Spleen (tissue), 11 donors: Measurements from ENCODE around the gene SELENOH. TPM values are rescaled to one million over a fixed set of nuclear protein-coding genes. Genes with fewer than 3 reads are reported as not detected.
A peak's percentile ranks its signal among the peaks of the same experiment; 100 is the strongest.

Experiments used
- DNase-seq: peaks from one replicate; pipeline ENCODE4 v3.0.0-alpha.2; 2020
- H3K27ac ChIP-seq, 8 donors: fragments of 200-600 bp; sonication (generic) in 7 of 8; 1 replicate in 4 of 8; 2 replicates in 4 of 8; pipeline versions ENCODE4 v1.5.0 to v1.8.0; 2016 to 2021; ENCODE audit warnings: inconsistent platforms in 4 of 8, mild to moderate bottlenecking in 4 of 8, moderate library complexity in 1 of 8
- H3K27me3 ChIP-seq, 7 donors: fragments of 200-600 bp; sonication (generic) in 6 of 7; replicated peaks in 1 of 7; 1 replicate in 4 of 7; 2 replicates in 3 of 7; pipeline versions ENCODE4 v1.5.0 to v1.8.0; 2016 to 2021; ENCODE audit warnings: inconsistent platforms in 3 of 7, mild to moderate bottlenecking in 1 of 7
- H3K36me3 ChIP-seq, 6 donors: fragments of 200-600 bp; sonication (generic) in 5 of 6; 1 replicate in 4 of 6; 2 replicates in 2 of 6; pipeline versions ENCODE4 v1.5.0 to v1.8.0; 2016 to 2021; ENCODE audit warnings: inconsistent platforms in 2 of 6
- H3K4me1 ChIP-seq, 6 donors: fragments of 200-600 bp; sonication (generic) in 5 of 6; 1 replicate in 3 of 6; 2 replicates in 3 of 6; pipeline versions ENCODE4 v1.5.0 to v1.8.0; 2016 to 2021; ENCODE audit warnings: inconsistent platforms in 3 of 6
- H3K4me3 ChIP-seq, 8 donors: fragments of 200-600 bp; sonication (generic) in 7 of 8; 1 replicate in 4 of 8; 2 replicates in 4 of 8; pipeline versions ENCODE4 v1.5.0 to v1.8.0; 2016 to 2021; ENCODE audit warnings: inconsistent platforms in 4 of 8, mild to moderate bottlenecking in 4 of 8, moderate library complexity in 2 of 8
- H3K9me3 ChIP-seq, 8 donors: fragments of 200-600 bp; sonication (generic) in 7 of 8; 1 replicate in 4 of 8; 2 replicates in 4 of 8; pipeline versions ENCODE4 v1.5.0 to v1.8.0; 2016 to 2021; ENCODE audit warnings: inconsistent platforms in 4 of 8
- POLR2A ChIP-seq, 3 donors: fragments of 450-650 bp; IDR thresholded peaks; one replicate each; pipeline ENCODE4 v1.5.1; 2017; ENCODE audit warnings: antibody characterized with exemption in 3 of 3, mild to moderate bottlenecking in 1 of 3
- POLR2AphosphoS5 ChIP-seq, 3 donors: sonication (generic); formaldehyde crosslinking; IDR thresholded peaks; one replicate each; pipeline ENCODE4 v1.5.1; 2017; ENCODE audit warnings: antibody characterized with exemption in 3 of 3
- WGBS, 5 donors: extraction: QIAGEN DNeasy Blood & Tissue Kit in 3 of 5; methylation state at CpG; one replicate each; pipeline versions ENCODE4 v1.1.5 to v1.1.7; 2013 to 2018; 5-methylcytosine and 5-hydroxymethylcytosine counted together
- intact Hi-C: fragments of 100-400 bp; cut with DNase I; formaldehyde crosslinking; loops from one replicate; pipeline ENCODE4 v1.15.0; 2023; ENCODE audit warnings: low total_unique reads
- polyA plus RNA-seq, 3 donors: library from polyadenylated mRNA; stranded (reverse); fragments of 200-250 nt; gene quantifications; one replicate each; pipeline ENCODE4 v1.2.1, GENCODE V29; 2013
- total RNA-seq, 7 donors: library from RNA; depleted of rRNA in 3 of 7; stranded (reverse); fragments of >200 nt in 3 of 7; fragmentation: NEBNext Ultra II Directional in 4 of 7; extraction: Animal tissue kit (Norgen Biotek cat#: 25700) in 4 of 7; gene quantifications; one replicate each; pipeline versions ENCODE4 v1.1.0 to v1.2.1, GENCODE V29; 2016 to 2021
- TF ChIP-seq, protein P1 (sequence below), 11 experiments: fragments of 200-600 bp in 7 of 11; fragments of 450-650 bp in 4 of 11; sonication (generic) in 4 of 11; IDR thresholded peaks in 8 of 11; conservative IDR thresholded peaks in 3 of 11; 1 replicate in 7 of 11; 2 replicates in 4 of 11; pipeline versions ENCODE4 v1.4.0 to v1.8.0; 2016 to 2021; ENCODE audit warnings: antibody characterized with exemption in 11 of 11, inconsistent platforms in 4 of 11, mild to moderate bottlenecking in 1 of 11
- donor health status: healthy with polysubstance abuse.
- donor health status: DM: no; HTN: no; CAD: no; lungs with moderate emphysema.
- donor health status: DM: no; HTN: no; CAD: no.
- donor health status: Bipolar disorder and iron deficiency.
- donor health status: healthy.
- donor health status: DM: no; HTN: no; CAD: no.
- donor health status: DM: yes; HTN: yes; CAD: no.

The SELENOH gene
- total and polyA plus RNA-seq, 10 donors, result 79.1 to 247 (median 115) TPM

DNA sequence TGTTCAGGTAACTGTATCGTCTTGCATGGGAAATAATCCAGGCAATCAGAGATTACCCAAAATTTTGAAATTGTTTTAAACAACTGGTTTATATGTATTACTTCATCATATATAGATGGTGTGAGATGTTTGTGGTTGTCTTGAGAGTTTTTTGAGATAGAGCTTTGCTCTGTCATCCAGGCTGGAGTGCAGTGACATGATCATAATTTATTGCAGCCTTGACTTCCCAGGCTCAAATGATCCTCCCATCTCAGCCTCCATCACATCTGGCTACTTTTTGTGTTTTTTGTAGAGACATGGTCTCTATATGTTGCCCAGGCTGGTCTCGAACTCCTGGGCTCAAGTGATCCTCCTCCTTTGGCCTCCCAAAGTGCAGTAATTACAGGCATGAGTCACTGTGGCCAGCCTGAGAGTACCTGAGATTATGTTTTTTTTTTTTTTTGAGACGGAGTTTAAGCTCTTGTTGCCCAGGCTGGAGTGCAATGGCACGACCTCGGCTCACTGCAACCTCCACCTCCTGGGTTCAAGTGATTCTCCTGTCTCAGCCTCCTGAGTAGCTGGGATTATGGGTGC, 31.8 kb downstream of the SELENOH start:
- Histone ChIP-seq H3K4me1 (peaks cover 38 to 95% (median 78%) of the 10 kb centered on the region in 6 donors), H3K27ac (peak overlapping the region in 4 of 8 donors; percentile 2 to 90 (median 46)), H3K9me3 (no peaks in the 10 kb centered on the region), H3K27me3 (no peaks in the 10 kb centered on the region), H3K36me3 (no peaks in the 10 kb centered on the region), H3K4me3 (no peak overlapping the region)
- no peak for DNase-seq
- intact Hi-C loops, result no loop called here
- TF ChIP-seq POLR2A (IDR thresholded peaks at IDR 0.05) (no peak), POLR2AphosphoS5 (IDR thresholded peaks at IDR 0.05) (no peak)
- TF ChIP-seq, protein P1, sequence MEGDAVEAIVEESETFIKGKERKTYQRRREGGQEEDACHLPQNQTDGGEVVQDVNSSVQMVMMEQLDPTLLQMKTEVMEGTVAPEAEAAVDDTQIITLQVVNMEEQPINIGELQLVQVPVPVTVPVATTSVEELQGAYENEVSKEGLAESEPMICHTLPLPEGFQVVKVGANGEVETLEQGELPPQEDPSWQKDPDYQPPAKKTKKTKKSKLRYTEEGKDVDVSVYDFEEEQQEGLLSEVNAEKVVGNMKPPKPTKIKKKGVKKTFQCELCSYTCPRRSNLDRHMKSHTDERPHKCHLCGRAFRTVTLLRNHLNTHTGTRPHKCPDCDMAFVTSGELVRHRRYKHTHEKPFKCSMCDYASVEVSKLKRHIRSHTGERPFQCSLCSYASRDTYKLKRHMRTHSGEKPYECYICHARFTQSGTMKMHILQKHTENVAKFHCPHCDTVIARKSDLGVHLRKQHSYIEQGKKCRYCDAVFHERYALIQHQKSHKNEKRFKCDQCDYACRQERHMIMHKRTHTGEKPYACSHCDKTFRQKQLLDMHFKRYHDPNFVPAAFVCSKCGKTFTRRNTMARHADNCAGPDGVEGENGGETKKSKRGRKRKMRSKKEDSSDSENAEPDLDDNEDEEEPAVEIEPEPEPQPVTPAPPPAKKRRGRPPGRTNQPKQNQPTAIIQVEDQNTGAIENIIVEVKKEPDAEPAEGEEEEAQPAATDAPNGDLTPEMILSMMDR (IDR thresholded peaks at IDR 0.05 in 8 of 11, conservative IDR thresholded peaks at IDR 0.05 in 3 of 11), result no peak
- WGBS, 5 donors, result 63 to 93% (median 77%) methylated on average over 5 of the region's 5 CpGs

DNA sequence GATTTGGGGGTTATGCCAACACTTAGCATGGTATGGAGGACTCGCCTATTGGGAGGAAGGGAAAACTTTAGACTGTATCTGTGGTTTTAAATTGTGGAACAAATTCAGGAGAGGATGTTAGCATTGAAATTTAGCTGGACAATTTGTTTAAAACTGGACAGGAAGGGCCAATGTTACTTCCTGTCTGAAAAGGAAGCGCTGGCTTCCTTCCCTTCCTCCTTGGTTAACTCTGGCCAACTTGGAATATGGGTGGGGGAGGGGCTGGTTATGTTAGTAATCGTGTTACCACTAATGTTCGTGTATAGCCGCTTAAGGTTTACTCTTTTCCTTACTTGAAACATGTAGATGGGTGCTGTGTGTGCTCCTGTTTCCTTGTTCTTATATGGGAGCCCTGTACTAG, 34.2 kb downstream of the SELENOH start:
- 37 to 52% (median 45%) methylated on average over 5 of the region's 5 CpGs for WGBS, 5 donors
- H3K4me3 ChIP-seq, result peak overlapping the region in 5 of 8 donors; percentile 1 to 33 (median 10)
- peak overlapping the region in 7 of 8 donors; percentile 30 to 90 (median 79) for H3K27ac ChIP-seq
- DNase-seq, result no peak
- no peak for TF ChIP-seq POLR2A (IDR thresholded peaks at IDR 0.05)
- peak in 1 of 3 donors; percentile 48 for TF ChIP-seq POLR2AphosphoS5 (IDR thresholded peaks at IDR 0.05)
- TF ChIP-seq, protein P1 (IDR thresholded peaks at IDR 0.05 in 8 of 11, conservative IDR thresholded peaks at IDR 0.05 in 3 of 11), result no peak
- H3K36me3 ChIP-seq, result no peaks in the 10 kb centered on the region
- peaks cover 42 to 98% (median 82%) of the 10 kb centered on the region in 6 donors for H3K4me1 ChIP-seq
- H3K9me3 ChIP-seq, result no peaks in the 10 kb centered on the region
- H3K27me3 ChIP-seq, result no peaks in the 10 kb centered on the region
- intact Hi-C loops, result no loop called here

DNA sequence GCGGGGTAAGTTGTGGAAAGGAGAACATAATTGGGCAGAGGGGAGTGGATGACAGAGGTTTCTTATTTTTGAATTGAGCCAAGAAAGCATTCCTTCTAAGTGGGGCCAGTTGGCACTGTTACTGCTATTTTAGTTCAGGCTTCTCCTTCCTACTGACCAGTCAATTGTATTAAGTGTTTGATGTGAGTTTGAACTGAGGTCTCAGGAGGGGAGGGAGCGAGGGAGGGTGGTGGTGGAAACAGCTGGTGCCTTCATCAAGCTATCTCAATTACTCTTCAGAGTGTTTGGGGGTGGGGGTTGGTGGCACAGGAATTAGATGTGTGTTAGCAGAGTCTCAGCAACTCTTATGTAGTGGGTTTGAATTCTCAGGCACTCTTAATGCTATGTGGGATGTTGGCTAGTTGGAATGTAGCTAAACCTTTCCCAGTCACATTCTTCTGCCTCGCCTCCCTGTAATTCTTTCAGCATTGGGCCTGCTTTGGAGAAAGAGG, 34.8 kb downstream of the SELENOH start:
- Histone ChIP-seq H3K4me3 (peak overlapping the region in 5 of 8 donors; percentile 1 to 33 (median 10)), H3K36me3 (no peaks in the 10 kb centered on the region), H3K4me1 (peaks cover 41 to 98% (median 83%) of the 10 kb centered on the region in 6 donors), H3K27me3 (no peaks in the 10 kb centered on the region), H3K9me3 (no peaks in the 10 kb centered on the region), H3K27ac (peak overlapping the region in 7 of 8 donors; percentile 30 to 90 (median 79))
- no peak for TF ChIP-seq POLR2A (IDR thresholded peaks at IDR 0.05)
- TF ChIP-seq, protein P1 (IDR thresholded peaks at IDR 0.05 in 8 of 11, conservative IDR thresholded peaks at IDR 0.05 in 3 of 11), result no peak
- TF ChIP-seq POLR2AphosphoS5 (IDR thresholded peaks at IDR 0.05), result no peak
- intact Hi-C loops, result no loop called here
- no peak for DNase-seq
- 54 to 86% (median 61%) methylated on average over 3 of the region's 3 CpGs for WGBS, 5 donors

DNA sequence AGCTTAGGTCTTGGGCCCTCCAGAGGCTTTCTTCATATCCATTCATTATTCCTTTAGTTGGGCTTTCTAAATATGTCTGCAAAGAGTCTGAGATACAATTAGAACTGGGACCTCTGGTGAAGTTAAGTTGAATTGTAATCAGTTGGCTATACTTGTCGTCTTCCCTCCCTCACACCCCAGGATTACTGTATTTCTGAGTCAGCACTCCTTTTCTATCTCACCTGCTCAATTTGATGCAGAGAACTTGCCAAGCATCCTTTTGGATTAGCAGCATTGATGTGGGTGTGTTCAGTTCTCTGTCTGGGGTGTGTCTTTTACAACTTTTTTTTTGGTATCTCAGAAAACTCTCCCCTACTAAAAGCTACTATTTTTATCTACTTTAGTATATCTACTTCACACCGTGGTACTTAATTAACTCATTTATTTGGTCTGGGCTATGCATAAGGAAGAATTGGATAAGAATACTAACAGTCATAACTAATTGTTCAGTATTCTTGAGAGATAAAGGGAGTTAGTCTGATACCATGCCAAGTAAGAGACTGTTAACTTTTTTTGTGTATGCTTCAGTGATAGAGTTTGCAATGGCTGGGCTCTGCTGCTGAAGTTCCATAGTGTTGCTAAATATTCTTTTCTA, 35.4 kb downstream of the SELENOH start:
- intact Hi-C loops, result no loop called here
- 46 to 71% (median 66%) methylated on average over 2 of the region's 2 CpGs for WGBS, 5 donors
- Histone ChIP-seq H3K36me3 (no peaks in the 10 kb centered on the region), H3K27me3 (no peaks in the 10 kb centered on the region), H3K4me3 (peak overlapping the region in 2 of 8 donors; percentile 19 to 33), H3K9me3 (no peaks in the 10 kb centered on the region), H3K27ac (peak overlapping the region in 7 of 8 donors; percentile 73 to 90 (median 79)), H3K4me1 (peaks cover 47 to 99% (median 86%) of the 10 kb centered on the region in 6 donors)
- TF ChIP-seq, protein P1 (IDR thresholded peaks at IDR 0.05 in 8 of 11, conservative IDR thresholded peaks at IDR 0.05 in 3 of 11), result no peak
- no peak for TF ChIP-seq POLR2AphosphoS5 (IDR thresholded peaks at IDR 0.05)
- TF ChIP-seq POLR2A (IDR thresholded peaks at IDR 0.05), result no peak
- DNase-seq, result no peak
